Stimulated activated CD8-positive, alpha-beta memory T cell treated with anti-CD3 and anti-CD28 coated beads, Interleukin-12 subunit alpha, Interleukin-12 subunit beta, amount 100 ng/mL, for 24 hours (primary cell): ENCODE results near the gene SCN2A.

Experiments used
- DNase-seq: peaks from one replicate; pipeline ENCODE4 v3.0.0-alpha.2; 2020; ENCODE audit errors: extremely low read depth

SCN2A gene

GRCh38 chr2:165417009-165417408 lies 177.8 kb downstream of the SCN2A start:
- no peak for DNase-seq

- no peak for DNase-seq
Observed at GRCh38 chr2:165420231-165420630, 181.0 kb downstream of the SCN2A start.

GRCh38 chr2:165423081-165423480 lies 183.9 kb downstream of the SCN2A start:
- no peak for DNase-seq

- no peak for DNase-seq
Observed at GRCh38 chr2:165425556-165425955, 186.3 kb downstream of the SCN2A start.

- DNase-seq, result no peak
Observed at GRCh38 chr2:165427686-165428085, 188.5 kb downstream of the SCN2A start.

- no peak for DNase-seq
Observed at GRCh38 chr2:165428926-165429325, 189.7 kb downstream of the SCN2A start.

GRCh38 chr2:165431014-165431413 lies 191.8 kb downstream of the SCN2A start:
- DNase-seq, result no peak

- no peak for DNase-seq
Observed at GRCh38 chr2:165432234-165432966, 193.2 kb downstream of the SCN2A start.

- no peak for DNase-seq
Observed at GRCh38 chr2:165434865-165435496, 195.8 kb downstream of the SCN2A start.

- no peak for DNase-seq
Observed at GRCh38 chr2:165435611-165436010, 196.4 kb downstream of the SCN2A start.

- no peak for DNase-seq
Observed at GRCh38 chr2:165436559-165436958, 197.3 kb downstream of the SCN2A start.

GRCh38 chr2:165440367-165440766 lies 201.2 kb downstream of the SCN2A start:
- no peak for DNase-seq
